SKM-1 (cell line): ENCODE measurements around the gene TCF20.
A peak's percentile ranks its signal among the peaks of the same experiment; 100 is the strongest.

Source experiments
- DNase-seq: peaks from one replicate; lab custom pipeline; 2025; ENCODE audit not compliant: unreplicated experiment; lab: John Stamatoyannopoulos, UW

TCF20 gene

GRCh38 chr22:42300259-42301076 lies 30.0 kb upstream of the TCF20 start:
- DNase-seq: peak; percentile 89

GRCh38 chr22:42299586-42300258 lies 29.3 kb upstream of the TCF20 start:
- DNase-seq: peak; percentile 85

GRCh38 chr22:42298746-42299145 lies 28.3 kb upstream of the TCF20 start:
- no peak for DNase-seq

GRCh38 chr22:42297778-42298177 lies 27.3 kb upstream of the TCF20 start:
- no peak for DNase-seq

- DNase-seq: no peak
These were observed 26.4 kb upstream of the TCF20 start for GRCh38 chr22:42296883-42297282.

GRCh38 chr22:42296381-42296853 lies 26.0 kb upstream of the TCF20 start:
- DNase-seq: no peak

- DNase-seq: no peak
These were observed 23.9 kb upstream of the TCF20 start for GRCh38 chr22:42294034-42294985.

GRCh38 chr22:42292732-42293520 lies 22.5 kb upstream of the TCF20 start:
- DNase-seq: no peak

- DNase-seq: no peak
These were observed 20.8 kb upstream of the TCF20 start for GRCh38 chr22:42291287-42291686.

- no peak for DNase-seq
These were observed 19.5 kb upstream of the TCF20 start for GRCh38 chr22:42289671-42290541.

GRCh38 chr22:42288791-42289190 lies 18.3 kb upstream of the TCF20 start:
- no peak for DNase-seq

GRCh38 chr22:42287174-42287890 lies 16.9 kb upstream of the TCF20 start:
- DNase-seq: no peak

GRCh38 chr22:42286205-42286604 lies 15.8 kb upstream of the TCF20 start:
- DNase-seq: peak; percentile 66

GRCh38 chr22:42285604-42286003 lies 15.2 kb upstream of the TCF20 start:
- DNase-seq: no peak

- no peak for DNase-seq
These were observed 14.3 kb upstream of the TCF20 start for GRCh38 chr22:42284643-42285181.

GRCh38 chr22:42284202-42284591 lies 13.7 kb upstream of the TCF20 start:
- DNase-seq: no peak

GRCh38 chr22:42283278-42284201 lies 13.1 kb upstream of the TCF20 start:
- DNase-seq: no peak

- DNase-seq: no peak
These were observed 12.5 kb upstream of the TCF20 start for GRCh38 chr22:42282943-42283277.
